A549 (cell line): Measurements from ENCODE around the gene SOX13. TPM values are rescaled to one million over a fixed set of nuclear protein-coding genes. Genes with fewer than 3 reads are reported as not detected.

ENCODE experiments used
- ATAC-seq, 2 experiments: fragments of 200-7000 bp in 1 of 2; fragments of >200 bp in 1 of 2; cut with Nextera tagmentation in 1 of 2; cut with Tn5 transposase in 1 of 2; 3 replicates each; pipeline versions ENCODE4 v1.8.0 to v1.9.1; 2018 to 2020; ENCODE audit warnings: mild to moderate bottlenecking in 1 of 2, moderate library complexity in 1 of 2
- CTCF ChIA-PET: fragments of 300-600 bp; sonication (Branson Sonifier 250); formaldehyde crosslinking; extraction: SDS; loops from one replicate; lab custom pipeline; 2021; ENCODE audit warnings: antibody characterized with exemption, inconsistent platforms; lab: Yijun Ruan, JAX
- POLR2A ChIA-PET: fragments of 350-600 bp; formaldehyde crosslinking; extraction: SDS; loops from one replicate; lab custom pipeline; 2021; ENCODE audit warnings: antibody characterized with exemption, inconsistent platforms; lab: Yijun Ruan, JAX
- DNase-seq, 2 experiments: peaks; one replicate each; pipeline versions ENCODE4 v3.0.0 to v3.0.0-alpha.2; 2011 to 2016; ENCODE audit warnings: low read depth in 1 of 2, low spot score in 1 of 2
- FAIRE-seq: peaks from 2 replicates; lab custom pipeline; 2011; peaks lifted over from hg19 to GRCh38; lab: Jason Lieb, UNC
- H3K27ac ChIP-seq, 2 experiments: fragments of >200 bp; sonication (Bioruptor Twin); formaldehyde crosslinking; 3 replicates each; pipeline ENCODE4 v1.5.1; 2016 to 2017
- H3K4me1 ChIP-seq: fragments of >200 bp; sonication (Bioruptor Twin); formaldehyde crosslinking; 3 replicates; pipeline ENCODE4 v1.6.1; 2016
- H3K4me2 ChIP-seq: fragments of >200 bp; sonication (Bioruptor Twin); formaldehyde crosslinking; 3 replicates; pipeline ENCODE4 v1.6.1; 2016
- H3K4me3 ChIP-seq: fragments of >200 bp; sonication (Bioruptor Twin); formaldehyde crosslinking; 3 replicates; pipeline ENCODE4 v1.5.1; 2016
- H3K9me3 ChIP-seq: fragments of >200 bp; sonication (Bioruptor Twin); formaldehyde crosslinking; 3 replicates; pipeline ENCODE4 v1.6.1; 2016
- BHLHE40 ChIP-seq: IDR thresholded peaks from 2 replicates; pipeline ENCODE4 v1.6.1; 2012; ENCODE audit warnings: low read depth, low read length, inconsistent platforms
- CBX2 ChIP-seq: fragments of 200-600 bp; sonication (generic); IDR thresholded peaks from 2 replicates; pipeline ENCODE4 v1.6.1; 2016; ENCODE audit warnings: low read depth, mild to moderate bottlenecking, borderline replicate concordance
- CHD4 ChIP-seq: fragments of 200-600 bp; sonication (generic); IDR thresholded peaks from 2 replicates; pipeline ENCODE4 v1.6.1; 2016; ENCODE audit warnings: antibody characterized with exemption, mild to moderate bottlenecking, borderline replicate concordance
- EP300 ChIP-seq, 2 experiments: fragments of >200 bp; sonication (Bioruptor Twin); formaldehyde crosslinking; IDR thresholded peaks; 2 replicates in 1 of 2; 3 replicates in 1 of 2; pipeline ENCODE4 v1.6.1; 2016 to 2017
- FOSB ChIP-seq: fragments of 250-450 bp; sonication (Bioruptor Pico); IDR thresholded peaks from 2 replicates; pipeline ENCODE4 v1.5.0; 2020; ENCODE audit warnings: mild to moderate bottlenecking, moderate library complexity
- FOSL2 ChIP-seq, 2 experiments: fragments of 450-650 bp in 1 of 2; fragments of >200 bp in 1 of 2; sonication (Bioruptor Twin) in 1 of 2; formaldehyde crosslinking; IDR thresholded peaks; 2 replicates each; pipeline versions ENCODE4 v1.5.0 to v1.6.1; 2016 to 2020; ENCODE audit warnings: mild to moderate bottlenecking in 1 of 2, moderate library complexity in 1 of 2
- HDAC2 ChIP-seq: fragments of 200-600 bp; sonication (generic); IDR thresholded peaks from 2 replicates; pipeline ENCODE4 v1.6.1; 2016
- HOXA7 ChIP-seq: fragments of 250-450 bp; sonication (Bioruptor Pico); IDR thresholded peaks from 2 replicates; pipeline ENCODE4 v1.5.0; 2020; ENCODE audit warnings: mild to moderate bottlenecking, moderate library complexity
- JUN ChIP-seq, 2 experiments: fragments of >200 bp; sonication (Bioruptor Twin); formaldehyde crosslinking; IDR thresholded peaks; 2 replicates in 1 of 2; 3 replicates in 1 of 2; pipeline ENCODE4 v1.6.1; 2016 to 2017
- MAZ ChIP-seq: fragments of 150-350 bp; IDR thresholded peaks from 2 replicates; pipeline ENCODE4 v1.6.1; 2014; ENCODE audit warnings: antibody characterized with exemption, low read depth, low read length, borderline replicate concordance
- NPAS2 ChIP-seq: fragments of 250-450 bp; sonication (Bioruptor Pico); IDR thresholded peaks from 2 replicates; pipeline ENCODE4 v1.8.0; 2022; ENCODE audit warnings: mild to moderate bottlenecking, moderate library complexity, borderline replicate concordance
- RFX5 ChIP-seq: fragments of 450-650 bp; IDR thresholded peaks from 2 replicates; pipeline ENCODE4 v1.7.1; 2014; ENCODE audit warnings: antibody characterized with exemption, mild to moderate bottlenecking, moderate library complexity
- RNF2 ChIP-seq: fragments of 200-600 bp; sonication (generic); IDR thresholded peaks from 2 replicates; pipeline ENCODE4 v1.6.1; 2016; ENCODE audit warnings: low read depth, mild to moderate bottlenecking, antibody characterized with exemption, moderate library complexity, borderline replicate concordance
- WGBS: methylation state at CpG from one replicate; pipeline ENCODE4 v1.1.6; 2017; ENCODE audit errors: missing lambda C conversion rate; 5-methylcytosine and 5-hydroxymethylcytosine counted together
- polyA plus RNA-seq, 4 experiments: library from polyadenylated mRNA; depleted of rRNA in 3 of 4; stranded (reverse); fragments of >200 nt; fragmentation: RNase III in 1 of 4; extraction: RNeasy Plus Mini Kit Qiagen cat#74134 plus additional on column Dnase treatment in 1 of 4; gene quantifications; 2 replicates in 3 of 4; 3 replicates in 1 of 4; pipeline ENCODE4 v1.2.3, GENCODE V29; 2011 to 2017
- TF ChIP-seq, protein P1 (sequence below): IDR thresholded peaks from 2 replicates; pipeline ENCODE4 v1.6.1; 2012
- TF ChIP-seq, protein P2 (sequence below): IDR thresholded peaks from 2 replicates; pipeline ENCODE4 v1.6.1; 2012; ENCODE audit warnings: low read depth, borderline replicate concordance
- TF ChIP-seq, protein P3 (sequence below): IDR thresholded peaks from 2 replicates; pipeline ENCODE4 v1.6.1; 2012
- TF ChIP-seq, protein P4 (sequence below): fragments of 250-450 bp; sonication (Bioruptor Pico); IDR thresholded peaks from 2 replicates; pipeline ENCODE4 v1.5.0; 2020; ENCODE audit warnings: low read depth, mild to moderate bottlenecking, moderate library complexity
- TF ChIP-seq, protein P5 (sequence below): fragments of 150-350 bp; IDR thresholded peaks from 2 replicates; pipeline ENCODE4 v1.6.1; 2014; ENCODE audit warnings: low read depth, mild to moderate bottlenecking, low read length
- TF ChIP-seq, protein P6 (sequence below): fragments of >200 bp; sonication (Bioruptor Twin); formaldehyde crosslinking; IDR thresholded peaks from 3 replicates; pipeline ENCODE4 v1.6.1; 2016

SOX13 gene
- polyA plus RNA-seq, 2 of the 4 experiments (the other 2 are of a cell fraction), result 6.8 to 9.8 TPM

DNA sequence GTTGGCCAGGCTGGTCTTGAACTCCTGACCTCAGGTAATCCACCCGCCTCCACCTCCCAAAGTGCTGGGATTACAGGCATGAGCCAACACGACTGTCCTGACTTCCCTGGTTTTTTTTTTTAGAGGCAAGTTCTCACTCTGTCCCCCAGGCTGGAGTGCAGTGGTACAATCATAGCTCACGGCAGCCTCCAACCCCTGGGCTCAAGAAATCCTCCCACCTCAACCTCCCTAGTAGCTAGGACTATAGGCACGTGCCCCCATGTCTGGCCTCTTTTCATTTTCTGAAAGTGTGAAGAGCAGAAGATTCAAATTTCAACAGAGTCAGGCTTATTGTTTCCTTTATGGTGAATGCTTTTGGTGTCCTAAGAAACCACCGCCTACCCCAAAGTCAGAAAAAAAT lies 21.7 kb upstream of the SOX13 start:
- TF ChIP-seq CHD4 (no peak), FOSB (CRISPR knock-in tag) (no peak), CBX2 (no peak), EP300 (IDR thresholded peaks at IDR 0.05) (no peak), FOSL2 (IDR thresholded peaks at IDR 0.05) (no peak), FOSL2 (CRISPR knock-in tag; IDR thresholded peaks at IDR 0.05) (no peak), JUN (IDR thresholded peaks at IDR 0.05) (no peak)
- FAIRE-seq (no peak), ATAC-seq (no peak), DNase-seq (no peak)
- Histone ChIP-seq H3K4me2 (no peak overlapping the region), H3K4me3 (no peak overlapping the region), H3K4me1 (no peaks in the 10 kb centered on the region), H3K9me3 (no peaks in the 10 kb centered on the region), H3K27ac (no peak overlapping the region)
- POLR2A ChIA-PET, result no interaction called here
- CTCF ChIA-PET, result interaction anchor here (0.6 to 1.0 kb wide), 4 partner anchors 8 to 180 kb away, joined by 3 to 5 read pairs (median 3); no protein-coding TSS in a partner anchor
- 66% methylated on average over 5 of the region's 5 CpGs for WGBS

DNA sequence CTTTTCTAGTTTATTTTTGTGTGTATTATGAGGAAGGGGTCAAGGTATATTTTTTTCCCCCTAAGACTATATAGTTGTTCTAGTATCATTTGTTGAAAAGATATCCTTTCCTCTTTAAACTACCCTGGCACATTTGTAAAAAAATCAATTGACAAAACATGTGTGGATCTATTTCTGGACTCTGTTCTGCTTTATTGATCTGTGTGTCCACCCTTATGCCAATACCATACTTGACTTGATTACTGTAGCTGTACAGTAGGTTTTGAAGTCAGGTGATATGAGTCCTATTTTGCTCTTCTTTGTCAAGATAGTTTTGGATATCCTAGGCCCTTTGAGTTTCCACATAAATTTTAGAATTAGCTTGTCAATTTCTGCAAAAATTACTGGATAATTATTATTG lies 21.2 kb upstream of the SOX13 start:
- POLR2A ChIA-PET, result no interaction called here
- DNase-seq, result no peak
- H3K9me3 ChIP-seq, result no peaks in the 10 kb centered on the region
- ATAC-seq, result no peak
- H3K4me2 ChIP-seq, result no peak overlapping the region
- H3K4me3 ChIP-seq, result no peak overlapping the region
- no peak overlapping the region for H3K27ac ChIP-seq
- no peaks in the 10 kb centered on the region for H3K4me1 ChIP-seq
- FAIRE-seq, result no peak
- TF ChIP-seq, protein P1, sequence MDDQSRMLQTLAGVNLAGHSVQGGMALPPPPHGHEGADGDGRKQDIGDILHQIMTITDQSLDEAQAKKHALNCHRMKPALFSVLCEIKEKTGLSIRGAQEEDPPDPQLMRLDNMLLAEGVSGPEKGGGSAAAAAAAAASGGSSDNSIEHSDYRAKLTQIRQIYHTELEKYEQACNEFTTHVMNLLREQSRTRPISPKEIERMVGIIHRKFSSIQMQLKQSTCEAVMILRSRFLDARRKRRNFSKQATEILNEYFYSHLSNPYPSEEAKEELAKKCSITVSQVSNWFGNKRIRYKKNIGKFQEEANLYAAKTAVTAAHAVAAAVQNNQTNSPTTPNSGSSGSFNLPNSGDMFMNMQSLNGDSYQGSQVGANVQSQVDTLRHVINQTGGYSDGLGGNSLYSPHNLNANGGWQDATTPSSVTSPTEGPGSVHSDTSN, result no peak
- TF ChIP-seq BHLHE40 (no peak), CBX2 (no peak), NPAS2 (CRISPR knock-in tag) (no peak), EP300 (IDR thresholded peaks at IDR 0.05) (no peak), RFX5 (no peak), RNF2 (no peak), HOXA7 (CRISPR knock-in tag) (no peak), HDAC2 (no peak), MAZ (no peak)
- TF ChIP-seq, protein P2, sequence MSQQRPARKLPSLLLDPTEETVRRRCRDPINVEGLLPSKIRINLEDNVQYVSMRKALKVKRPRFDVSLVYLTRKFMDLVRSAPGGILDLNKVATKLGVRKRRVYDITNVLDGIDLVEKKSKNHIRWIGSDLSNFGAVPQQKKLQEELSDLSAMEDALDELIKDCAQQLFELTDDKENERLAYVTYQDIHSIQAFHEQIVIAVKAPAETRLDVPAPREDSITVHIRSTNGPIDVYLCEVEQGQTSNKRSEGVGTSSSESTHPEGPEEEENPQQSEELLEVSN, result no peak
- TF ChIP-seq, protein P3, sequence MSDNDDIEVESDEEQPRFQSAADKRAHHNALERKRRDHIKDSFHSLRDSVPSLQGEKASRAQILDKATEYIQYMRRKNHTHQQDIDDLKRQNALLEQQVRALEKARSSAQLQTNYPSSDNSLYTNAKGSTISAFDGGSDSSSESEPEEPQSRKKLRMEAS, result no peak
- TF ChIP-seq, protein P4, sequence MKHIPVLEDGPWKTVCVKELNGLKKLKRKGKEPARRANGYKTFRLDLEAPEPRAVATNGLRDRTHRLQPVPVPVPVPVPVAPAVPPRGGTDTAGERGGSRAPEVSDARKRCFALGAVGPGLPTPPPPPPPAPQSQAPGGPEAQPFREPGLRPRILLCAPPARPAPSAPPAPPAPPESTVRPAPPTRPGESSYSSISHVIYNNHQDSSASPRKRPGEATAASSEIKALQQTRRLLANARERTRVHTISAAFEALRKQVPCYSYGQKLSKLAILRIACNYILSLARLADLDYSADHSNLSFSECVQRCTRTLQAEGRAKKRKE (CRISPR knock-in tag), result no peak
- TF ChIP-seq, protein P5, sequence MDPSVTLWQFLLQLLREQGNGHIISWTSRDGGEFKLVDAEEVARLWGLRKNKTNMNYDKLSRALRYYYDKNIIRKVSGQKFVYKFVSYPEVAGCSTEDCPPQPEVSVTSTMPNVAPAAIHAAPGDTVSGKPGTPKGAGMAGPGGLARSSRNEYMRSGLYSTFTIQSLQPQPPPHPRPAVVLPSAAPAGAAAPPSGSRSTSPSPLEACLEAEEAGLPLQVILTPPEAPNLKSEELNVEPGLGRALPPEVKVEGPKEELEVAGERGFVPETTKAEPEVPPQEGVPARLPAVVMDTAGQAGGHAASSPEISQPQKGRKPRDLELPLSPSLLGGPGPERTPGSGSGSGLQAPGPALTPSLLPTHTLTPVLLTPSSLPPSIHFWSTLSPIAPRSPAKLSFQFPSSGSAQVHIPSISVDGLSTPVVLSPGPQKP, result no peak
- CTCF ChIA-PET, result interaction anchor here (0.6 to 1.0 kb wide), 3 partner anchors 9 to 181 kb away, joined by 3 to 5 read pairs (median 3); no protein-coding TSS in a partner anchor

DNA sequence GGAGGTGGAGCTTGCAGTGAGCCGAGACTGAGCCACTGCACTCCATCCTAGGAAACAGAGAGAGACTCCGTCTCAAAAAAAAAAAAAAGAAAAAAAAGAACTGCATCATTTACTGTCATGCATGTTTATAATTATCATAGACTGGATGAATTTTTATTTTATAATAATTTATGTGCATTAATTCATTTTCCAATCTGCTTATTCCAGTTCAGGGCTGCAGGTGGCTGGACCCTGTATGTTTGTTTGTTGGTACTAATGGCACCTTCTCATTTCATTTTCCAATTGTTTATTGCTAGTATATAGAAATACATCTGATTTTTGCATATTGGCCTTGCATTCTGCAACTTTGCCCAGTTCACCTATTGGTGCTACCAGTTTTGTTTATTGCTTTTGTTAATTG lies 19.0 kb upstream of the SOX13 start:
- no peak for DNase-seq
- Histone ChIP-seq H3K4me3 (no peak overlapping the region), H3K4me1 (peaks cover 18% of the 10 kb centered on the region), H3K9me3 (no peaks in the 10 kb centered on the region), H3K27ac (no peak overlapping the region), H3K4me2 (no peak overlapping the region)
- FAIRE-seq, result no peak
- no peak for ATAC-seq
- POLR2A ChIA-PET, result interaction anchor here (0.6 kb wide), 1 partner anchor 87 kb away, joined by 5 read pairs; no protein-coding TSS in a partner anchor
- 72% methylated on average over 2 of the region's 2 CpGs for WGBS
- TF ChIP-seq, protein P6, sequence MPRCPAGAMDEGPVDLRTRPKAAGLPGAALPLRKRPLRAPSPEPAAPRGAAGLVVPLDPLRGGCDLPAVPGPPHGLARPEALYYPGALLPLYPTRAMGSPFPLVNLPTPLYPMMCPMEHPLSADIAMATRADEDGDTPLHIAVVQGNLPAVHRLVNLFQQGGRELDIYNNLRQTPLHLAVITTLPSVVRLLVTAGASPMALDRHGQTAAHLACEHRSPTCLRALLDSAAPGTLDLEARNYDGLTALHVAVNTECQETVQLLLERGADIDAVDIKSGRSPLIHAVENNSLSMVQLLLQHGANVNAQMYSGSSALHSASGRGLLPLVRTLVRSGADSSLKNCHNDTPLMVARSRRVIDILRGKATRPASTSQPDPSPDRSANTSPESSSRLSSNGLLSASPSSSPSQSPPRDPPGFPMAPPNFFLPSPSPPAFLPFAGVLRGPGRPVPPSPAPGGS, result no peak
- CTCF ChIA-PET, result no interaction called here
